SU-DHL-6 (cell line): ENCODE data around the gene ACSM6.

Experiments
- CTCF ChIP-seq: fragments of 200-600 bp; sonication (generic); IDR thresholded peaks from one replicate; pipeline ENCODE4 v1.5.1; 2017; ENCODE audit warnings: antibody characterized with exemption, mild to moderate bottlenecking, low read length, moderate library complexity; ENCODE audit not compliant: insufficient read depth, poor library complexity, severe bottlenecking
- EZH2phosphoT487 ChIP-seq: fragments of 200-600 bp; sonication (generic), shearing (Covaris generic); conservative IDR thresholded peaks from 2 replicates; pipeline ENCODE4 v1.6.1; 2018; ENCODE audit warnings: mild to moderate bottlenecking, antibody characterized with exemption, low read length, moderate library complexity, mixed read lengths

GRCh38 chr10:95170790-95171189 lies 23.2 kb upstream of the ACSM6 start:
- TF ChIP-seq CTCF (no peak), EZH2phosphoT487 (no peak)
